ENCODE data around the gene FCMR.

Gene FCMR

GRCh38 chr1:206933333-206933945 is 11.7 kb upstream of the FCMR start:
- ATAC-seq (ENCODE audit: low read depth) (no peak), DNase-seq (ENCODE audit: low spot score) (no peak)
- no peak for TF ChIP-seq CTCF (IDR thresholded peaks at IDR 0.05; ENCODE audit: poor library complexity, severe bottlenecking)
- H3K27me3 ChIP-seq (ENCODE audit: insufficient read depth, poor library complexity, severe bottlenecking): no peaks in the 10 kb centered on the region
- no peaks in the 10 kb centered on the region for H3K4me1 ChIP-seq (ENCODE audit: insufficient read depth, poor library complexity, severe bottlenecking)
- no peak overlapping the region for H3K27ac ChIP-seq (ENCODE audit: poor library complexity, severe bottlenecking)
- no peak overlapping the region for H3K4me3 ChIP-seq (ENCODE audit: severe bottlenecking)
- H3K9me3 ChIP-seq (ENCODE audit: severe bottlenecking): no peaks in the 10 kb centered on the region
- H3K36me3 ChIP-seq (ENCODE audit: low read depth): no peaks in the 10 kb centered on the region

GRCh38 chr1:206932177-206932576 is 10.4 kb upstream of the FCMR start:
- no peak overlapping the region for H3K27ac ChIP-seq (ENCODE audit: poor library complexity, severe bottlenecking)
- ATAC-seq (ENCODE audit: low read depth): no peak

GRCh38 chr1:206931709-206932108 is 10.0 kb upstream of the FCMR start:
- no peak for TF ChIP-seq CTCF (IDR thresholded peaks at IDR 0.05; ENCODE audit: poor library complexity, severe bottlenecking)
- no peaks in the 10 kb centered on the region for H3K36me3 ChIP-seq (ENCODE audit: low read depth)
- H3K27ac ChIP-seq (ENCODE audit: poor library complexity, severe bottlenecking): no peak overlapping the region
- no peaks in the 10 kb centered on the region for H3K9me3 ChIP-seq (ENCODE audit: severe bottlenecking)
- no peak for DNase-seq (ENCODE audit: low spot score)
- ATAC-seq (ENCODE audit: low read depth): no peak
- H3K27me3 ChIP-seq (ENCODE audit: insufficient read depth, poor library complexity, severe bottlenecking): no peaks in the 10 kb centered on the region
- H3K4me3 ChIP-seq (ENCODE audit: severe bottlenecking): no peak overlapping the region
- H3K4me1 ChIP-seq (ENCODE audit: insufficient read depth, poor library complexity, severe bottlenecking): no peaks in the 10 kb centered on the region

More at GRCh38 chr1:206932177-206932576, 10.4 kb upstream of the FCMR start:
- Histone ChIP-seq H3K9me3 (ENCODE audit: severe bottlenecking) (no peaks in the 10 kb centered on the region), H3K4me1 (ENCODE audit: insufficient read depth, poor library complexity, severe bottlenecking) (no peaks in the 10 kb centered on the region), H3K36me3 (ENCODE audit: low read depth) (no peaks in the 10 kb centered on the region), H3K4me3 (ENCODE audit: severe bottlenecking) (no peak overlapping the region), H3K27me3 (ENCODE audit: insufficient read depth, poor library complexity, severe bottlenecking) (no peaks in the 10 kb centered on the region)
- no peak for TF ChIP-seq CTCF (IDR thresholded peaks at IDR 0.05; ENCODE audit: poor library complexity, severe bottlenecking)
- DNase-seq (ENCODE audit: low spot score): no peak

GRCh38 chr1:206930210-206930798 is 8.6 kb upstream of the FCMR start:
- Histone ChIP-seq H3K4me1 (ENCODE audit: insufficient read depth, poor library complexity, severe bottlenecking) (no peaks in the 10 kb centered on the region), H3K27ac (ENCODE audit: poor library complexity, severe bottlenecking) (no peak overlapping the region), H3K9me3 (ENCODE audit: severe bottlenecking) (no peaks in the 10 kb centered on the region), H3K36me3 (ENCODE audit: low read depth) (no peaks in the 10 kb centered on the region), H3K4me3 (ENCODE audit: severe bottlenecking) (no peak overlapping the region), H3K27me3 (ENCODE audit: insufficient read depth, poor library complexity, severe bottlenecking) (no peaks in the 10 kb centered on the region)
- ATAC-seq (ENCODE audit: low read depth) (no peak), DNase-seq (ENCODE audit: low spot score) (no peak)
- no peak for TF ChIP-seq CTCF (IDR thresholded peaks at IDR 0.05; ENCODE audit: poor library complexity, severe bottlenecking)

- H3K27me3 ChIP-seq (ENCODE audit: insufficient read depth, poor library complexity, severe bottlenecking): no peaks in the 10 kb centered on the region
- DNase-seq (ENCODE audit: low spot score): no peak
- H3K4me1 ChIP-seq (ENCODE audit: insufficient read depth, poor library complexity, severe bottlenecking): no peaks in the 10 kb centered on the region
- TF ChIP-seq CTCF (IDR thresholded peaks at IDR 0.05; ENCODE audit: poor library complexity, severe bottlenecking): no peak
- H3K36me3 ChIP-seq (ENCODE audit: low read depth): no peaks in the 10 kb centered on the region
- H3K27ac ChIP-seq (ENCODE audit: poor library complexity, severe bottlenecking): no peak overlapping the region
- no peak overlapping the region for H3K4me3 ChIP-seq (ENCODE audit: severe bottlenecking)
- H3K9me3 ChIP-seq (ENCODE audit: severe bottlenecking): no peaks in the 10 kb centered on the region
- no peak for ATAC-seq (ENCODE audit: low read depth)
Observed at GRCh38 chr1:206929524-206929923, 7.8 kb upstream of the FCMR start.

Data from RWPE2 (cell line).